Upper lobe of left lung (tissue), 6 donors: ENCODE data around the gene TMEM94. TPM values are rescaled to one million over a fixed set of nuclear protein-coding genes. Genes with fewer than 3 reads are reported as not detected.

Experiments
- ATAC-seq, 2 donors: fragments of 200-7000 bp; cut with Tn5 transposase; one replicate each; pipeline ENCODE4 v1.9.1; 2022; ENCODE audit warnings: mild to moderate bottlenecking in 2 of 2, moderate library complexity in 2 of 2; ENCODE audit not compliant: low FRiP score in 2 of 2
- DNase-seq, 2 donors: peaks; one replicate each; pipeline ENCODE4 v3.0.0-alpha.2; 2019 to 2020
- H3K27ac ChIP-seq, 4 donors: fragments of 200-600 bp; sonication (generic); one replicate each; pipeline ENCODE4 v1.5.1; 2016 to 2019
- H3K27me3 ChIP-seq, 4 donors: fragments of 200-600 bp; sonication (generic); one replicate each; pipeline ENCODE4 v1.5.1; 2017 to 2019
- H3K36me3 ChIP-seq, 4 donors: fragments of 200-600 bp; sonication (generic); one replicate each; pipeline ENCODE4 v1.5.1; 2016 to 2019
- H3K4me1 ChIP-seq, 4 donors: fragments of 200-600 bp; sonication (generic); one replicate each; pipeline ENCODE4 v1.5.1; 2018 to 2019
- H3K4me3 ChIP-seq, 4 donors: fragments of 200-600 bp; sonication (generic); one replicate each; pipeline ENCODE4 v1.5.1; 2017 to 2019; ENCODE audit warnings: mild to moderate bottlenecking in 2 of 4, moderate library complexity in 1 of 4
- H3K9me3 ChIP-seq, 4 donors: fragments of 200-600 bp; sonication (generic); one replicate each; pipeline ENCODE4 v1.5.1; 2018 to 2019
- EP300 ChIP-seq, 4 donors: sonication (generic); formaldehyde crosslinking; IDR thresholded peaks; one replicate each; pipeline ENCODE4 v1.5.1; 2017; ENCODE audit warnings: antibody characterized with exemption in 4 of 4, control low read depth in 2 of 4
- POLR2A ChIP-seq, 4 donors: fragments of 450-650 bp; IDR thresholded peaks; one replicate each; pipeline ENCODE4 v1.5.1; 2016 to 2017; ENCODE audit warnings: antibody characterized with exemption in 4 of 4, mild to moderate bottlenecking in 2 of 4
- POLR2AphosphoS5 ChIP-seq, 2 donors: sonication (generic); formaldehyde crosslinking; IDR thresholded peaks; one replicate each; pipeline ENCODE4 v1.5.1; 2017; ENCODE audit warnings: antibody characterized with exemption in 2 of 2
- WGBS, 2 donors: methylation state at CpG; one replicate each; pipeline ENCODE4 v1.1.5; 2017 to 2018; 5-methylcytosine and 5-hydroxymethylcytosine counted together
- total RNA-seq, 6 donors: library from RNA; depleted of rRNA in 4 of 6; stranded (reverse); fragments of >200 nt in 4 of 6; gene quantifications; one replicate each; pipeline versions ENCODE4 v1.1.0 to v1.2.1, GENCODE V29; 2016 to 2021
- TF ChIP-seq, protein P1 (sequence below), 6 experiments: fragments of 450-650 bp in 4 of 6; fragments of 200-600 bp in 2 of 6; sonication (generic) in 2 of 6; IDR thresholded peaks; one replicate each; pipeline ENCODE4 v1.5.1; 2016 to 2019; ENCODE audit warnings: antibody characterized with exemption in 6 of 6
- donor health status: DM: no; HTN: no; CAD: no; lungs with moderate emphysema.
- donor health status: DM: no; HTN: yes; CAD: no; lungs with severe emphysema.

The TMEM94 gene
- total RNA-seq, 6 donors from 2014 or later = 62.3 to 320 (median 90.5) TPM

DNA sequence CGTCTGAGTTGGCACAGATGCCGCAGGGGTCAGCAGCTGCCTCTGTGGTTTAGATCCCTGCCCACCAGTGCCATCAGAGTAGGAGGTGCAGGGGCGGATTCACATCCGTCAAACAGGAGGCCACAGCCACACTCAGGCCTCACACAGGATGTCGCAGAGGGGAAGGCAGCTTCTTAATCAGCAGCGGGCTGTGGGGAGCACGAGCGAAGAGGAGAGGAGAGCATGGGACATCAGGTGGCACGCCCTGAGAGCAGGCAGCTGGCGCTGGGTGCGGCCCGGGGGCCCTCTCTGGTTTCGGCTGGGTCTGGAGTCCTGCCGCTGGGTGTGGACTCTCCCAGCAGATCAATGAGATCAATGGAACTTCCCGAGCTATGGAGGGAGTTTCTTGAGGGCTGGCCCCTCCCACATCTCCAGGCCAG, 78.7 kb downstream of the TMEM94 start:
- DNase-seq (peak; percentile 35 to 83), ATAC-seq (no peak)
- TF ChIP-seq POLR2AphosphoS5 (IDR thresholded peaks at IDR 0.05) (no peak), EP300 (IDR thresholded peaks at IDR 0.05) (no peak), POLR2A (IDR thresholded peaks at IDR 0.05) (no peak)
- TF ChIP-seq, protein P1, sequence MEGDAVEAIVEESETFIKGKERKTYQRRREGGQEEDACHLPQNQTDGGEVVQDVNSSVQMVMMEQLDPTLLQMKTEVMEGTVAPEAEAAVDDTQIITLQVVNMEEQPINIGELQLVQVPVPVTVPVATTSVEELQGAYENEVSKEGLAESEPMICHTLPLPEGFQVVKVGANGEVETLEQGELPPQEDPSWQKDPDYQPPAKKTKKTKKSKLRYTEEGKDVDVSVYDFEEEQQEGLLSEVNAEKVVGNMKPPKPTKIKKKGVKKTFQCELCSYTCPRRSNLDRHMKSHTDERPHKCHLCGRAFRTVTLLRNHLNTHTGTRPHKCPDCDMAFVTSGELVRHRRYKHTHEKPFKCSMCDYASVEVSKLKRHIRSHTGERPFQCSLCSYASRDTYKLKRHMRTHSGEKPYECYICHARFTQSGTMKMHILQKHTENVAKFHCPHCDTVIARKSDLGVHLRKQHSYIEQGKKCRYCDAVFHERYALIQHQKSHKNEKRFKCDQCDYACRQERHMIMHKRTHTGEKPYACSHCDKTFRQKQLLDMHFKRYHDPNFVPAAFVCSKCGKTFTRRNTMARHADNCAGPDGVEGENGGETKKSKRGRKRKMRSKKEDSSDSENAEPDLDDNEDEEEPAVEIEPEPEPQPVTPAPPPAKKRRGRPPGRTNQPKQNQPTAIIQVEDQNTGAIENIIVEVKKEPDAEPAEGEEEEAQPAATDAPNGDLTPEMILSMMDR (IDR thresholded peaks at IDR 0.05) = no peak
- Histone ChIP-seq H3K9me3 (no peaks in the 10 kb centered on the region), H3K27ac (peak overlapping the region; percentile 55 to 64 (median 61)), H3K4me3 (no peak overlapping the region), H3K27me3 (no peaks in the 10 kb centered on the region), H3K36me3 (peaks cover 0 to 14% (median 0%) of the 10 kb centered on the region in 4 donors), H3K4me1 (peaks cover 0 to 42% (median 18%) of the 10 kb centered on the region in 4 donors)
- WGBS, 2 donors = 66 to 80% methylated on average over 13 to 15 of the region's 15 CpGs

DNA sequence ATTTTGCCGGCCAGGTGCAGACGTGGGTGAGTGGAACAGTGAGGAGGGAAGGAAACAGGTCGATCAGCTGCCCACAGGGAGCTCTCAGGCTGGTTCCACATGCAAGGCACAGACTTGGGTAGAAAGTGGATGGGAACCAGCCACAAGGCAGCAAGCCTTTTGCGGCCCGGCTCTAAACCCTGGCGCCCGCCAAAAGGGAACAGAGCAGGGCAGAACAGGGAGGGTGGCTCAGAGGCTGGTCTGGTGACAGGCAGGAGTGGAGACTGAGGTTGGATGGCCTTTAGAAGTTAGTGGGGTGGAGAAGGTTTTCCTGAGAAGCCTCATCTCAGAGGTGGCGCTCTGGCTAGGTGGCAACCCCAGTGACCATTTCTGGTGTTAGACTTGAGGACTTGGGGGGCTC, 79.4 kb downstream of the TMEM94 start:
- Histone ChIP-seq H3K4me1 (peaks cover 0 to 42% (median 17%) of the 10 kb centered on the region in 4 donors), H3K9me3 (no peaks in the 10 kb centered on the region), H3K4me3 (no peak overlapping the region), H3K27ac (peak overlapping the region; percentile 55 to 64 (median 61)), H3K27me3 (no peaks in the 10 kb centered on the region), H3K36me3 (peaks cover 0 to 14% (median 0%) of the 10 kb centered on the region in 4 donors)
- ATAC-seq (no peak), DNase-seq (peak in 1 of 2 donors; percentile 39)
- TF ChIP-seq POLR2AphosphoS5 (IDR thresholded peaks at IDR 0.05) (no peak), EP300 (IDR thresholded peaks at IDR 0.05) (no peak), POLR2A (IDR thresholded peaks at IDR 0.05) (no peak)
- TF ChIP-seq, protein P1 (IDR thresholded peaks at IDR 0.05) = no peak
- whole genome bisulfite sequencing, 2 donors = 81 to 89% methylated on average over 7 to 8 of the region's 8 CpGs

DNA sequence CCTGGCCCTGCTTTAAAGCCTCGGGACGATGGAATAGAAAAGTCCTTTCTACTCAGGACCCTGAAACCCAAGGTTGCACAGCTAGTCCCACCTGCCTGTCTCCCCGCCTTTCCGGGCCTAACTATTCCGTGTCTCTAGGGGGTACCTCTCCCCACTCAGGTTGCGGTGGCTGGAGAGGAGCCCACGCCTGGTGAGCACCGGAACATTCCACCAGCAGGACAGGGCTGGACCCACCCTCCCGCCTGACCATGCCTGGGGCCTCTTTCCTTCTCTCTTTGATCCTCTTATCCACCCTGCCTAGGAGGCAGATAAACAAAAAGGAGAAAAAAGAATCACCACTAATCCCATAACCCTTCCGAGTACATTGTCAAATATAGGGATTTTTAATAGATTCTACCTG, 79.9 kb downstream of the TMEM94 start:
- 75 to 91% methylated on average over 9 to 10 of the region's 10 CpGs for WGBS, 2 donors
- TF ChIP-seq POLR2AphosphoS5 (IDR thresholded peaks at IDR 0.05) (no peak), POLR2A (IDR thresholded peaks at IDR 0.05) (no peak)
- TF ChIP-seq, protein P1 (IDR thresholded peaks at IDR 0.05) = no peak
- Histone ChIP-seq H3K36me3 (peaks cover 0 to 14% (median 0%) of the 10 kb centered on the region in 4 donors), H3K27me3 (no peaks in the 10 kb centered on the region), H3K9me3 (no peaks in the 10 kb centered on the region), H3K4me3 (no peak overlapping the region), H3K4me1 (peaks cover 0 to 42% (median 17%) of the 10 kb centered on the region in 4 donors), H3K27ac (peak overlapping the region; percentile 55 to 64 (median 61))
- ATAC-seq (no peak), DNase-seq (no peak)

DNA sequence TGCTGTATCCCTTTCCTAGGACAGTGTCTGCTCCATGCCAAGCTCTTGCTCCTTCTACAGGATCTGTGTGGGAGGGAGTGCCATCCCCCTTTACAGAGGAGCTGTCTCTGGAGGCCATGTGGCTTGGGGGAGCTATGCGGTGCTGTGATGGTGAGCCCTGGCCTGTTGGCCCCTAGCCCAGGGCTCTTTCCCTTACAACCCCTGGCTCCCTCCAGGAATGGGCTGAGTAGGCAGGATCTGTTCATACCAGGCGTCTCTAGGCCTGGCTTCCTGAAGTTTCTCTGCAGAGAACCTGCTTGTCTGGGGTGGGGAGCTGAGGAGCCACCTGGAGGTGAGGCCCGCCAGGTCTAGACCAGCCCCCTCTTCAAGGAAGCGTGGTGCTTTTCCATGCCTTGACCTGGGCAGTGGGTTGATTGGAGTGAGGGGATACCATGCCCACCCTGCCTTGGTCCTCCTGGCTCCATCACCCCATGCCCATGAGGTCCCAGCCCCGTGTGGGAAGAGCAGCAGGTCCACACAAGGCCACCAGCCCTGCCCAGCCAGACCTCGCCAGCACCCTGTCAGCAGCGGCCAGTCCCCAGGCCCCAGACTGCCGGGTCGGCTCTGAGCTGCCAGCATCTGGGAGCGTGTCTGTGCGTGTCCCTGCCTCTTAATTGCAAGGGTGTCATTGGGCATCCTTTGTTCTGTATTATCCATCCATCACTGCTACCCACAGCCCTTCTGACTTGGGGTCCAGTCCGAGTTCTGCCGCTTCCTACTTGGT, 83.7 kb downstream of the TMEM94 start:
- H3K4me1 ChIP-seq = peaks cover 0 to 27% (median 9%) of the 10 kb centered on the region in 4 donors
- H3K27ac ChIP-seq = no peak overlapping the region
- peak in 1 of 2 donors; percentile 69 for DNase-seq

DNA sequence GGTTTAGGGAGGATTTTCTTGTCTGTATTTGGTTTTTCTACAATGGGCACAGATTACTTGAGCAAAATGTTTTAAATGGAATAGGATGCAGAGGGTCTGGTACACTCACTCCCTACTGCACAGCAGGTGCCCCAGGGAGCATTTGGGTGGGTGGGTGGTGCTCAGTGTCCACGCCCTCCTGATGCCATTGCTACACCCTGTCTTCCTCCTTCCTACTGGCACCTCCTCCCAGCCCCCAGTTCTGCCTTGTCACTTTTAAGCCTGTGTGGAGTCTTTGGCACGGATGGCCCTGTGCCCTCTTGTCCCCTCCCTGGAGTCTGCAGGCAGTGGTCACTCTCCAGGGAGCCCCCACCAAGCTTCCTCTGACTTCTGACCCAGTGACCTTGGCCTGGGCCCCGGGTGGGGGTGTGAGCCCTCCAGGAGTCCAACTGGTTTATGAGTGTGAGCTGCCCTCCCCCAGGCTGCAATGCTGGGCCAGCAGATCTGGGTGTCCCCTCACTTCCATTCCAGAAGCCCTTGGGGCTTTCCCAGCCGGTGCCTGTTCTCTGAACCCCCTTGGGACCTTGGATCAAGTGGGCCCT, 84.6 kb downstream of the TMEM94 start:
- Histone ChIP-seq H3K27me3 (no peaks in the 10 kb centered on the region), H3K36me3 (peaks cover 0 to 8% (median 0%) of the 10 kb centered on the region in 4 donors), H3K4me1 (peaks cover 0 to 19% (median 6%) of the 10 kb centered on the region in 4 donors), H3K27ac (no peak overlapping the region), H3K9me3 (no peaks in the 10 kb centered on the region), H3K4me3 (no peak overlapping the region)
- ATAC-seq (no peak), DNase-seq (no peak)
- TF ChIP-seq EP300 (IDR thresholded peaks at IDR 0.05) = no peak
- TF ChIP-seq, protein P1 (IDR thresholded peaks at IDR 0.05) = no peak
- no peak for TF ChIP-seq POLR2AphosphoS5 (IDR thresholded peaks at IDR 0.05)
- no peak for TF ChIP-seq POLR2A (IDR thresholded peaks at IDR 0.05)
- 75 to 79% methylated on average over 3 to 4 of the region's 4 CpGs for WGBS, 2 donors

More for the DNA sequence above, 83.7 kb downstream of the TMEM94 start:
- H3K36me3 ChIP-seq = peaks cover 0 to 8% (median 0%) of the 10 kb centered on the region in 4 donors
- no peak overlapping the region for H3K4me3 ChIP-seq
- TF ChIP-seq POLR2A (IDR thresholded peaks at IDR 0.05) = no peak
- ATAC-seq = no peak
- no peaks in the 10 kb centered on the region for H3K9me3 ChIP-seq
- 84 to 93% methylated on average over 3 to 13 of the region's 13 CpGs for WGBS, 2 donors
- H3K27me3 ChIP-seq = no peaks in the 10 kb centered on the region
